GM12892 (cell line): ENCODE results near the gene TSC22D1.

Source experiments
- POLR2A ChIP-seq: IDR thresholded peaks from 2 replicates; pipeline ENCODE4 v1.6.1; 2011; ENCODE audit warnings: low read depth, low read length, control low read depth
- POLR2AphosphoS5 ChIP-seq: IDR thresholded peaks from 2 replicates; pipeline ENCODE4 v1.6.1; 2011; ENCODE audit warnings: low read depth, low read length, control low read depth
- TAF1 ChIP-seq: IDR thresholded peaks from 2 replicates; pipeline ENCODE4 v1.6.1; 2011; ENCODE audit warnings: low read depth, mild to moderate bottlenecking, control low read depth, low read length, borderline replicate concordance

DNA sequence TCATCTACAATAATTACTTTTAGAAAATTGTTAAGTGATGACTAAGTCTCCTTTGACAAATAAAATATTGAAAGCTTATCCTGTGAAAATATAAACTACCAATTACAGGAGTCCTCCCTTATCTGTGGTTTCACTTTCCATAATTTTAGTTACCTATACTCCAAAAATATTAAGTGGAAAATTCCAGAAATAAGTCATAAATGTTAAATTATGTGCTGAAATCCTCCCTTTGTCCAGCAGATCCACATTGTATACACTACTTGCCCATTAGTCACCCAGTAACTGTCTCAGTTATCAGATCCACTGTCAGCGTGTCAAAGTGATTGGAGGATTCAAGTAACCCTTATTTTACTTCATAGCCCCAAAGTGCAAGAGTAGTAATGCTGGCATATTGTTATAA lies 104.4 kb downstream of the TSC22D1 start:
- TF ChIP-seq TAF1 (no peak), POLR2AphosphoS5 (no peak), POLR2A (no peak)
